Natural killer cell (primary cell): ENCODE results near the gene TSSK2. TPM values are rescaled to one million over a fixed set of nuclear protein-coding genes. Genes with fewer than 3 reads are reported as not detected.
A peak's percentile ranks its signal among the peaks of the same experiment; 100 is the strongest.

Experiments
- ATAC-seq, 3 donors: fragments of 150-1000 bp in 2 of 3; fragments of 200-7000 bp in 1 of 3; cut with Tn5 transposase; 1 replicate in 1 of 3; 2 replicates in 2 of 3; pipeline ENCODE4 v1.10.0; 2021; ENCODE audit warnings: mild to moderate bottlenecking in 2 of 3, moderate library complexity in 2 of 3
- DNase-seq, 2 donors: peaks; one replicate each; pipeline versions ENCODE4 v3.0.0 to v3.0.0-alpha.2; 2013 to 2021; ENCODE audit warnings: mixed read lengths in 1 of 2
- H3K27ac ChIP-seq: one replicate; pipeline ENCODE4 v1.5.1; 2013; ENCODE audit warnings: mild to moderate bottlenecking, low read length
- H3K27me3 ChIP-seq: one replicate; pipeline ENCODE4 v1.6.1; 2013; ENCODE audit warnings: low read length; ENCODE audit not compliant: control insufficient read depth, insufficient read depth
- H3K36me3 ChIP-seq: one replicate; pipeline ENCODE4 v1.6.1; 2013; ENCODE audit warnings: low read length; ENCODE audit not compliant: control insufficient read depth, insufficient read depth
- H3K4me1 ChIP-seq: one replicate; pipeline ENCODE4 v1.6.1; 2013; ENCODE audit warnings: low read length; ENCODE audit not compliant: control insufficient read depth, insufficient read depth
- H3K4me3 ChIP-seq: one replicate; pipeline ENCODE4 v1.5.1; 2013; ENCODE audit warnings: low read length
- H3K9me3 ChIP-seq: one replicate; pipeline ENCODE4 v1.6.1; 2013; ENCODE audit warnings: low read length; ENCODE audit not compliant: control insufficient read depth, insufficient read depth
- H3K27ac Mint-ChIP-seq, 2 donors: one replicate each; pipeline ENCODE4 v1.8.0; 2022; ENCODE audit warnings: mild to moderate bottlenecking in 2 of 2, mixed read lengths in 2 of 2, moderate library complexity in 1 of 2
- H3K27me3 Mint-ChIP-seq, 2 donors: one replicate each; pipeline ENCODE4 v1.8.0; 2022; ENCODE audit warnings: low read depth in 2 of 2, mixed read lengths in 2 of 2
- H3K36me3 Mint-ChIP-seq: one replicate; pipeline ENCODE4 v1.8.0; 2022; ENCODE audit warnings: mixed read lengths
- H3K4me1 Mint-ChIP-seq, 2 donors: one replicate each; pipeline ENCODE4 v1.8.0; 2022; ENCODE audit warnings: mixed read lengths in 2 of 2
- H3K4me3 Mint-ChIP-seq: one replicate; pipeline ENCODE4 v1.8.0; 2022; ENCODE audit warnings: mild to moderate bottlenecking, moderate library complexity, mixed read lengths
- H3K9me3 Mint-ChIP-seq, 2 donors: one replicate each; pipeline ENCODE4 v1.8.0; 2022; ENCODE audit warnings: mixed read lengths in 2 of 2
- WGBS: methylation state at CpG from one replicate; pipeline ENCODE4 v1.1.7; 2013; ENCODE audit warnings: missing lambda C conversion rate; ENCODE audit not compliant: insufficient coverage; 5-methylcytosine and 5-hydroxymethylcytosine counted together
- intact Hi-C: fragments of 100-400 bp; cut with micrococcal nuclease; formaldehyde crosslinking; loops from one replicate; pipeline ENCODE4 v1.14.2; 2022
- total RNA-seq, 4 donors: library from RNA; stranded (reverse); fragments of 120-200 nt in 1 of 4; gene quantifications; one replicate each; pipeline versions ENCODE4 v1.2.3 to v1.2.4, GENCODE V29; 2013 to 2022
- TF ChIP-seq, protein P1 (sequence below): fragments of 200-600 bp; IDR thresholded peaks from one replicate; pipeline ENCODE4 v1.8.0; 2022; ENCODE audit warnings: antibody characterized with exemption

The TSSK2 gene
- total RNA-seq, 3 donors from 2014 or later (not counting 1 experiment from before 2014, with no cell fraction given): not detected

DNA sequence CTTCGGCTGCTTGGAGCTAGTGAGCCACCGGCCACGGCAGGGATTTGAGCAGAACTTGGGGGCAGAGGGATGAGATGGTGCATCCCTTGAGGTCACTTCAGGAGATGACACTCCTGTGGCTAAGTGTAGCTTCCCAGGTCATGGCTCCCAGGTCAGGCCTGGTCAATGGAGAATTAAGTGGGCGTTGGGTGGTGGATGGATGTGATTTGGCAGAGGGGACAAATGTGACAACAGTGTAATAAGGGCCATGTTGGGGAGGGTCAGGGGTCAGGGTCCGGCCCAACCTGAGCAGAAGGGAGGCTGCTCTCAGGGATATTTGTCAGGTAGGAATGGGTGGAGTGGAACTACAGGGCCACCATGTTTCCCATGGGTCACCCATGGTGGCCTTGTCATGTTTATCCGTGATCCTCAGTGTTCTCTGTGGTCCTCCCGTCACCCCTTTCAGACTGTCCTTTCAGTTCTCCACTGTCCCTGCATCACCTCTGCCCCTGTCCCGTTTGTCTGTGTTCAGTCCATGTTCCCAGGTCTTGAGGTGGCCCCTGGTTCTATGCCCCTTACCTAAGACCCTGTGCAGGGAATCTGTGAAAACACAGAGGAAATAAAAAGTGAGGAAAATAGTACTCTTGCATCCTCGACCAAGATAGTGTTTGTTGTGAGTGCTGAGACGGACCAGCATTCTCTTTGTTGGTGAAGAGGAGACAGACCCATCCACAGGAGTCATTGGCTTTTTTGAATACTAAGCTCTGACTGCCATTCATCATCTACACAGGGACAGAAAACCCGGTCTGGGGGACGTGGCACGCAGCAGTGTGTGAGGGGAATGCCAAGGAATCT lies 41.3 kb downstream of the TSSK2 start:
- Mint-ChIP-seq H3K27ac (peak overlapping the region; percentile 79 to 94), H3K36me3 (no peaks in the 10 kb centered on the region), H3K27me3 (peaks cover 15 to 24% of the 10 kb centered on the region in 2 donors), H3K9me3 (no peaks in the 10 kb centered on the region), H3K4me3 (peak overlapping the region; percentile 93), H3K4me1 (peaks cover 18 to 40% of the 10 kb centered on the region in 2 donors)
- Histone ChIP-seq H3K4me1 (peaks cover 50% of the 10 kb centered on the region), H3K9me3 (no peaks in the 10 kb centered on the region), H3K27me3 (peaks cover 20% of the 10 kb centered on the region), H3K4me3 (peak overlapping the region; percentile 90), H3K27ac (peak overlapping the region; percentile 58), H3K36me3 (no peaks in the 10 kb centered on the region)
- 48% methylated on average over 13 of the region's 13 CpGs for WGBS
- ATAC-seq: no peak
- intact Hi-C loops: no loop called here
- no peak for DNase-seq
- TF ChIP-seq, protein P1, sequence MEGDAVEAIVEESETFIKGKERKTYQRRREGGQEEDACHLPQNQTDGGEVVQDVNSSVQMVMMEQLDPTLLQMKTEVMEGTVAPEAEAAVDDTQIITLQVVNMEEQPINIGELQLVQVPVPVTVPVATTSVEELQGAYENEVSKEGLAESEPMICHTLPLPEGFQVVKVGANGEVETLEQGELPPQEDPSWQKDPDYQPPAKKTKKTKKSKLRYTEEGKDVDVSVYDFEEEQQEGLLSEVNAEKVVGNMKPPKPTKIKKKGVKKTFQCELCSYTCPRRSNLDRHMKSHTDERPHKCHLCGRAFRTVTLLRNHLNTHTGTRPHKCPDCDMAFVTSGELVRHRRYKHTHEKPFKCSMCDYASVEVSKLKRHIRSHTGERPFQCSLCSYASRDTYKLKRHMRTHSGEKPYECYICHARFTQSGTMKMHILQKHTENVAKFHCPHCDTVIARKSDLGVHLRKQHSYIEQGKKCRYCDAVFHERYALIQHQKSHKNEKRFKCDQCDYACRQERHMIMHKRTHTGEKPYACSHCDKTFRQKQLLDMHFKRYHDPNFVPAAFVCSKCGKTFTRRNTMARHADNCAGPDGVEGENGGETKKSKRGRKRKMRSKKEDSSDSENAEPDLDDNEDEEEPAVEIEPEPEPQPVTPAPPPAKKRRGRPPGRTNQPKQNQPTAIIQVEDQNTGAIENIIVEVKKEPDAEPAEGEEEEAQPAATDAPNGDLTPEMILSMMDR: no peak

DNA sequence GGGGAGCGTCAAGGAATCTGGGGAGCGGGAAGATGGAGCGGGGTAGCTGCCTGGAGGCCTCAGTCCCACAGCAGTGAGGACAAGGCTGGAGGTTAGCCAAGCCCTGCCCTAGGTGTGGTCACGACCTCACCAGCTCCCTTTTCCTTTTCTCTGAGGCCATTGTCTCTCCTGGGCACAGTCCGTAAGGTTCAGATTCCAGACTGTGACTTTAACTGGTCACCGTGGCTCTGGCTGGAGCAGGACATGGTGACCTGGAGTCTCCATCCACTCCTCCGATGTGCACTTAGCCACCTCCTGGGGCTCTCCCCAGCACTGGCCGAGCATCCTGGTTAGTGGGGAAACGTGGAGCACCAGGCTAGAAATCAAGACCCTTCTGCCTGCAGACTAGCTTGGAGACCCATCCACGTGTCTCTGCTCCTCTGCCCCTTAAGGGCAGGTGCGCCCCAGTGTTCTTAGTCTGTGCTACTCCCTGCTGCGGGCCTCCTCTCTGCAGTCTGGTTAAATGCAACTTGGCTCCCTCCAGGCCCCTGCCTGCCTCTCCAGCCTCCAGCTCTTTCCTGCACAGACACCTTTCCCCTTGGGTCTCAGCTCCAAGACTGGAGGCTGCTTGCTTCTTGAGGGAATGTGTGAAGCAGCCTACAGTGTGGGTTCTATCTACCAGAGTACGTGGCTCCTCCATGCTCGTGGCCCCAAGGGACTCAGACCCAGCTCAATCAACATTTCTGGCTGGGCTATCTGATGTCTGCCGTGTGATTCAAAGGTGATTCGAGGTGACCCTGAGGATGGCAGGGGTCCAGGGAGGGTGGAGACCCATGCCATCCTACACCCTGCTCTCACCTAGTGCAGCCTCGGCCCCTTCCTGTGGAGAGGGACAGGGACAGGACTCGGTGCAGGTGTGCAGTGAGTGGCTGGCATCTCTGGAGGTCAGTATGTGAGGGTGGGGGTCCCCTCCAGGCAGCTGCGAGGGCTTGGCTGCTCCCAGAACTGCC lies 42.2 kb downstream of the TSSK2 start:
- Mint-ChIP-seq H3K27me3 (peaks cover 9 to 16% of the 10 kb centered on the region in 2 donors), H3K9me3 (no peaks in the 10 kb centered on the region), H3K4me3 (peak overlapping the region; percentile 67), H3K36me3 (no peaks in the 10 kb centered on the region), H3K4me1 (peaks cover 18 to 40% of the 10 kb centered on the region in 2 donors), H3K27ac (peak overlapping the region; percentile 79 to 94)
- H3K27ac ChIP-seq: no peak overlapping the region
- intact Hi-C loops: no loop called here
- 81% methylated on average over 19 of the region's 19 CpGs for WGBS
- TF ChIP-seq, protein P1: no peak
- H3K4me3 ChIP-seq: no peak overlapping the region
- H3K27me3 ChIP-seq: peaks cover 18% of the 10 kb centered on the region
- no peaks in the 10 kb centered on the region for H3K9me3 ChIP-seq
- DNase-seq (no peak), ATAC-seq (no peak)
- peaks cover 55% of the 10 kb centered on the region for H3K4me1 ChIP-seq
- H3K36me3 ChIP-seq: no peaks in the 10 kb centered on the region

- no peak for ATAC-seq
- H3K27me3 Mint-ChIP-seq: peaks cover 0 to 7% of the 10 kb centered on the region in 2 donors
- no peak overlapping the region for H3K27ac Mint-ChIP-seq
Observed at GRCh38 chr22:19174106-19175025, 43.3 kb downstream of the TSSK2 start.

More at GRCh38 chr22:19174106-19175025, 43.3 kb downstream of the TSSK2 start:
- H3K27ac ChIP-seq: no peak overlapping the region
- H3K9me3 ChIP-seq: no peaks in the 10 kb centered on the region
- peaks cover 60% of the 10 kb centered on the region for H3K4me1 ChIP-seq
- TF ChIP-seq, protein P1: no peak
- no peak for DNase-seq
- Mint-ChIP-seq H3K9me3 (no peaks in the 10 kb centered on the region), H3K4me1 (peaks cover 21 to 36% of the 10 kb centered on the region in 2 donors), H3K4me3 (no peak overlapping the region), H3K36me3 (no peaks in the 10 kb centered on the region)
- H3K36me3 ChIP-seq: no peaks in the 10 kb centered on the region
- intact Hi-C loops: no loop called here
- H3K27me3 ChIP-seq: peaks cover 10% of the 10 kb centered on the region
- WGBS: 62% methylated on average over 14 of the region's 14 CpGs
- no peak overlapping the region for H3K4me3 ChIP-seq
